CD14-positive monocyte (primary cell): ENCODE results near the gene KRT6C. TPM values are rescaled to one million over a fixed set of nuclear protein-coding genes. Genes with fewer than 3 reads are reported as not detected.
A peak's percentile ranks its signal among the peaks of the same experiment; 100 is the strongest.
"Not testable (repeated sequence)": the region's sequence is repeated elsewhere in the genome, so short reads cannot be mapped to it uniquely, and the experiment has no call there.

Experiments
- DNase-seq, 3 donors: peaks; one replicate each; pipeline ENCODE4 v3.0.0-alpha.2; 2011 to 2022
- H2AFZ ChIP-seq: 2 replicates; pipeline ENCODE4 v1.6.0; 2012; ENCODE audit warnings: mild to moderate bottlenecking, low read depth, low read length, inconsistent platforms; ENCODE audit not compliant: insufficient read depth, poor library complexity, severe bottlenecking
- H3K27ac ChIP-seq, 2 donors: 1 replicate in 1 of 2; 2 replicates in 1 of 2; pipeline ENCODE4 v1.5.1; 2012 to 2013; ENCODE audit warnings: low read length in 2 of 2, control low read depth in 1 of 2, inconsistent platforms in 1 of 2, low read depth in 1 of 2, mild to moderate bottlenecking in 1 of 2
- H3K27me3 ChIP-seq, 2 donors: one replicate each; pipeline versions ENCODE4 v1.6.0 to v1.6.1; 2011 to 2013; ENCODE audit warnings: low read length in 2 of 2; ENCODE audit not compliant: control insufficient read depth in 2 of 2, insufficient read depth in 2 of 2
- H3K36me3 ChIP-seq, 2 donors: replicated peaks in 1 of 2; 1 replicate in 1 of 2; 2 replicates in 1 of 2; pipeline versions ENCODE4 v1.5.1 to v1.6.1; 2012 to 2013; ENCODE audit warnings: low read length in 2 of 2, control low read depth in 1 of 2, inconsistent platforms in 1 of 2, mild to moderate bottlenecking in 1 of 2; ENCODE audit not compliant: insufficient read depth in 2 of 2, control insufficient read depth in 1 of 2
- H3K4me1 ChIP-seq, 2 donors: 1 replicate in 1 of 2; 2 replicates in 1 of 2; pipeline versions ENCODE4 v1.5.1 to v1.6.1; 2012 to 2013; ENCODE audit warnings: low read length in 2 of 2, control low read depth in 1 of 2, inconsistent platforms in 1 of 2, mild to moderate bottlenecking in 1 of 2, moderate library complexity in 1 of 2; ENCODE audit not compliant: insufficient read depth in 2 of 2, control insufficient read depth in 1 of 2
- H3K4me2 ChIP-seq: replicated peaks from 2 replicates; pipeline ENCODE3; 2012; ENCODE audit warnings: low read length, moderate library complexity, mild to moderate bottlenecking; ENCODE audit not compliant: poor library complexity, severe bottlenecking; ENCODE audit errors: extremely low read depth
- H3K4me3 ChIP-seq, 3 experiments: fragments of 200-600 bp in 1 of 3; sonication (generic) in 1 of 3; replicated peaks in 1 of 3; 1 replicate in 2 of 3; 2 replicates in 1 of 3; pipeline ENCODE4 v1.5.1; 2011 to 2013; ENCODE audit warnings: low read length in 3 of 3, mild to moderate bottlenecking in 3 of 3, control low read depth in 2 of 3, low read depth in 2 of 3, inconsistent platforms in 1 of 3, moderate library complexity in 1 of 3
- H3K79me2 ChIP-seq: 2 replicates; pipeline ENCODE4 v1.6.0; 2012; ENCODE audit warnings: mild to moderate bottlenecking, control low read depth, inconsistent platforms, low read length, moderate library complexity; ENCODE audit not compliant: insufficient read depth
- H3K9ac ChIP-seq: 2 replicates; pipeline ENCODE4 v1.6.0; 2017; ENCODE audit warnings: low read length, mild to moderate bottlenecking; ENCODE audit not compliant: insufficient read depth, poor library complexity, severe bottlenecking
- H3K9me3 ChIP-seq, 2 donors: replicated peaks in 1 of 2; 1 replicate in 1 of 2; 2 replicates in 1 of 2; pipeline versions ENCODE4 v1.5.1 to v1.6.1; 2012 to 2013; ENCODE audit warnings: low read length in 2 of 2, control low read depth in 1 of 2; ENCODE audit not compliant: control insufficient read depth in 1 of 2, insufficient read depth in 1 of 2
- H4K20me1 ChIP-seq: 2 replicates; pipeline ENCODE4 v1.6.0; 2012; ENCODE audit warnings: mild to moderate bottlenecking, low read length, control low read depth, moderate library complexity; ENCODE audit not compliant: insufficient read depth
- H3K27ac Mint-ChIP-seq, 7 donors: one replicate each; pipeline ENCODE4 v1.8.0; 2020; ENCODE audit warnings: mild to moderate bottlenecking in 7 of 7, mixed read lengths in 7 of 7, moderate library complexity in 6 of 7, inconsistent platforms in 2 of 7
- H3K27me3 Mint-ChIP-seq, 3 donors: one replicate each; pipeline ENCODE4 v1.8.0; 2021 to 2022; ENCODE audit warnings: low read depth in 3 of 3, mild to moderate bottlenecking in 3 of 3, mixed read lengths in 3 of 3, moderate library complexity in 3 of 3, inconsistent platforms in 1 of 3
- H3K36me3 Mint-ChIP-seq, 2 donors: one replicate each; pipeline ENCODE4 v1.8.0; 2020; ENCODE audit warnings: mixed read lengths in 2 of 2, inconsistent platforms in 1 of 2, mild to moderate bottlenecking in 1 of 2
- H3K4me1 Mint-ChIP-seq: one replicate; pipeline ENCODE4 v1.8.0; 2020; ENCODE audit warnings: mild to moderate bottlenecking, mixed read lengths
- H3K4me3 Mint-ChIP-seq, 2 donors: one replicate each; pipeline ENCODE4 v1.8.0; 2020; ENCODE audit warnings: mild to moderate bottlenecking in 2 of 2, mixed read lengths in 2 of 2, moderate library complexity in 1 of 2
- H3K9me3 Mint-ChIP-seq, 7 donors: one replicate each; pipeline ENCODE4 v1.8.0; 2020 to 2022; ENCODE audit warnings: mixed read lengths in 7 of 7, mild to moderate bottlenecking in 6 of 7, moderate library complexity in 6 of 7, inconsistent platforms in 2 of 7
- WGBS: methylation state at CpG from one replicate; pipeline ENCODE4 v1.1.5; 2013; ENCODE audit warnings: missing lambda C conversion rate; ENCODE audit not compliant: insufficient coverage; 5-methylcytosine and 5-hydroxymethylcytosine counted together
- intact Hi-C, 2 donors: fragments of 100-400 bp; cut with micrococcal nuclease; formaldehyde crosslinking; loops; one replicate each; pipeline versions ENCODE4 v1.15.0 to v1.15.1; 2023
- polyA plus RNA-seq, 3 donors: library from polyadenylated mRNA; depleted of rRNA in 1 of 3; unstranded in 2 of 3; stranded (reverse) in 1 of 3; fragments of 300-500 nt in 2 of 3; fragments of >200 nt in 1 of 3; fragmentation: Illumina TruSeq in 2 of 3; gene quantifications; 1 replicate in 2 of 3; 2 replicates in 1 of 3; pipeline ENCODE4 v1.2.3, GENCODE V29; 2012 to 2021
- TF ChIP-seq, protein P1 (sequence below): fragments of 200-600 bp; IDR thresholded peaks from one replicate; pipeline ENCODE4 v1.8.0; 2022; ENCODE audit warnings: antibody characterized with exemption, mild to moderate bottlenecking

Gene KRT6C
- polyA plus RNA-seq, 3 donors, result not detected

DNA sequence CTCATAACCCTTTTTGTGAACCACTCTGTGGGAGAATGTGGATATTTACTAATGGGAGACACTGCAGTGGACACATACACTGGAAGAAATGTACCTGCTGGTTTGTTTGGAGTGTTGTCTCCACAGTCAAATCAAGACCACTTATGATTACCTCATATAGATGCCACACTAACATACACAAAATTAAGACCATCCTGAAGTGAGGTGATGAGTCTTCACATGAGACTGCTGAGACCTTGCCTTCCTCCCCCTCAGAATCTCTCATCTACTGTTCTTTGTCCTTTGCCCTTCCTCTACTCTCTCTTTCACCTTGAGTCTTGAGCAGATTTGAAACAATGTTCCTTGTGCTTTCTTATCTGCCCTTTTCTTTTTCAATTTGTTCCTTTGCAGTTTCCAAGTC lies 15.1 kb upstream of the KRT6C start:
- no peak overlapping the region for H3K27ac Mint-ChIP-seq
- Histone ChIP-seq H3K36me3 (no peaks in the 10 kb centered on the region), H2AFZ (no peak overlapping the region), H3K4me2 (no peak overlapping the region), H3K4me3 (no peak overlapping the region), H3K27me3 (peaks cover 2 to 3% of the 10 kb centered on the region in 2 donors), H3K9me3 (no peaks in the 10 kb centered on the region), H3K9ac (no peak overlapping the region), H3K79me2 (no peaks in the 10 kb centered on the region), H3K27ac (no peak overlapping the region), H4K20me1 (no peaks in the 10 kb centered on the region), H3K4me1 (no peaks in the 10 kb centered on the region)
- no peaks in the 10 kb centered on the region for H3K4me1 Mint-ChIP-seq
- DNase-seq, result no peak
- H3K4me3 Mint-ChIP-seq, result peak overlapping the region in 1 of 2 donors; percentile 12
- intact Hi-C loops, result no loop called here
- peaks cover 9 to 29% (median 18%) of the 10 kb centered on the region in 3 donors for H3K27me3 Mint-ChIP-seq
- TF ChIP-seq, protein P1, sequence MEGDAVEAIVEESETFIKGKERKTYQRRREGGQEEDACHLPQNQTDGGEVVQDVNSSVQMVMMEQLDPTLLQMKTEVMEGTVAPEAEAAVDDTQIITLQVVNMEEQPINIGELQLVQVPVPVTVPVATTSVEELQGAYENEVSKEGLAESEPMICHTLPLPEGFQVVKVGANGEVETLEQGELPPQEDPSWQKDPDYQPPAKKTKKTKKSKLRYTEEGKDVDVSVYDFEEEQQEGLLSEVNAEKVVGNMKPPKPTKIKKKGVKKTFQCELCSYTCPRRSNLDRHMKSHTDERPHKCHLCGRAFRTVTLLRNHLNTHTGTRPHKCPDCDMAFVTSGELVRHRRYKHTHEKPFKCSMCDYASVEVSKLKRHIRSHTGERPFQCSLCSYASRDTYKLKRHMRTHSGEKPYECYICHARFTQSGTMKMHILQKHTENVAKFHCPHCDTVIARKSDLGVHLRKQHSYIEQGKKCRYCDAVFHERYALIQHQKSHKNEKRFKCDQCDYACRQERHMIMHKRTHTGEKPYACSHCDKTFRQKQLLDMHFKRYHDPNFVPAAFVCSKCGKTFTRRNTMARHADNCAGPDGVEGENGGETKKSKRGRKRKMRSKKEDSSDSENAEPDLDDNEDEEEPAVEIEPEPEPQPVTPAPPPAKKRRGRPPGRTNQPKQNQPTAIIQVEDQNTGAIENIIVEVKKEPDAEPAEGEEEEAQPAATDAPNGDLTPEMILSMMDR, result no peak
- H3K36me3 Mint-ChIP-seq, result no peaks in the 10 kb centered on the region
- peaks cover 0 to 8% (median 6%) of the 10 kb centered on the region in 7 donors for H3K9me3 Mint-ChIP-seq

- H3K36me3 ChIP-seq, H3K79me2 ChIP-seq, H4K20me1 ChIP-seq, H3K4me3 Mint-ChIP-seq, H3K36me3 Mint-ChIP-seq, H3K9ac ChIP-seq, intact Hi-C loops, H3K9me3 Mint-ChIP-seq, H3K27me3 ChIP-seq, H3K27ac ChIP-seq, H3K4me1 Mint-ChIP-seq, H2AFZ ChIP-seq, H3K4me2 ChIP-seq, H3K9me3 ChIP-seq, H3K27ac Mint-ChIP-seq, H3K4me1 ChIP-seq, H3K4me3 ChIP-seq, DNase-seq: not testable (repeated sequence)
- WGBS, result 90% methylated on average over 2 of the region's 15 CpGs
- peaks cover 9 to 34% (median 18%) of the 10 kb centered on the region in 3 donors for H3K27me3 Mint-ChIP-seq
These were observed 14.3 kb upstream of the KRT6C start for GRCh38 chr12:52487744-52488443.
